HK-2 (cell line): ENCODE results near the gene NPIPA3.
"Not testable (repeated sequence)": the region's sequence is repeated elsewhere in the genome, so short reads cannot be mapped to it uniquely, and the experiment has no call there.

Experiments
- DNase-seq: peaks from one replicate; pipeline ENCODE4 v3.0.0-alpha.2; 2018; ENCODE audit not compliant: unreplicated experiment

NPIPA3 gene

DNA sequence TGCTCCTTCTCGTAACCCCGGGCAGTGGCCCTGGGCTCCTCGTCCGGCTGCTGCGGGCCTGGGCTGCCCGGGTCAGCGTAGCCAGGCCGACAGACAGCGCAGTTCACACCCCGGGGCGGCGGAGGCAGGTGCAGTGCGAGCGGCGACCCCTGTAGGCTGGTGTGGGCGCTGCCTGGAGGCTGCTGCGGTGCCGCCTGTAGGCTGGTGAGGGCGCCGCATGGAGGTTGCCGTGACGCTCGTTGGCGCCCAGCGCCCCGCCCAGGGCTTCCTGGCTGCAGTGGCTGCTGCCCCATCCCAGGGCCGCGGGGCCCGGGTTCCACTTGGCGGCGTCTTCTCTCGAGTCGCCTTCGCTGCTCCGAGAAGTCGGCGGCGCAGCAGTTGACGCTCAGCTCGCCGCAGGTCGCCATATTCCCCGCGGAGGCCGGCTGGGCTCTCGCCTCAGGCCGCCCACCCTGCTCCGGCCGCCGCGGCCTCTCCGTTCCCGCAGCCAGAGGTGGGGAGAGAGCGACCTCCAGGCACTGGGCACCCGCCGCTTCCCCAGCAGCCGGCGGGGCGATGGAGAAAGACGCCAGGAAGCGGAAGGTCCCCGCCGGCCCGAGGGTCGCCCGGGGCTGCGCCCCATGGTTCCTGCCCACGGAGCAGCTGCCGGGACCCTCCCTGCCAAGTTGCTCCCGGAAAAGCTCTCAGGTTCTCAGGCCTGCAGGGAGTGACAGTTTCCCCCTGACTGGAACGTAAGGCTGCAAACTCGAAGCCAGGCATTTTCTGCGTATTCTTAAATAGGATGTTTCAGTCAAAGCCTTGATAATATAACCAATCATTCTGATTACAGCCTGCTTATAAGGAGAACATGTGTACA lies 39.3 kb downstream of the NPIPA3 start, which contains the start of gene NPIPA2:
TSS of gene NPIPA2 (plus strand) at position 261 of the 856 bp plus-strand sequence. CDS start 5,533 bp downstream, outside the sequence.
- DNase-seq = not testable (repeated sequence)

DNA sequence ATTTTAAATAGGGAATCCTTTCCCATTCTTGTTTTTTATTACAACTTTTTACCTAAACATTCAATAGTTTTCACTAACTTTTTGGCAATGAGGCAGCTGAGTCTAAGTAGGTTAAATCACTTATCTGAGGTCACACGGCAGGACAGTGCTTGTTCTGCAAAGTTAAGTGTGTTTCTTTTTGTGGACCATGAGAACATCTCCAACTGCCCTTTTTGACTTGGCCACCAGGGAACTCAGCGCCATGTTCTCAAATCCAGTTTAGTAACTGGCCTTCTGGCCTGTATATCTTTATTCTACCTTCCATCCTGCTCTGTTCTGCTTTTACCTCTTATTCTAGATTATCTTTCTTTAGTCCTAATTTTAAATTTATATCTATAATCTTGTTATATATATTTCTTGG lies 70.4 kb downstream of the NPIPA3 start:
- not testable (repeated sequence) for DNase-seq

DNA sequence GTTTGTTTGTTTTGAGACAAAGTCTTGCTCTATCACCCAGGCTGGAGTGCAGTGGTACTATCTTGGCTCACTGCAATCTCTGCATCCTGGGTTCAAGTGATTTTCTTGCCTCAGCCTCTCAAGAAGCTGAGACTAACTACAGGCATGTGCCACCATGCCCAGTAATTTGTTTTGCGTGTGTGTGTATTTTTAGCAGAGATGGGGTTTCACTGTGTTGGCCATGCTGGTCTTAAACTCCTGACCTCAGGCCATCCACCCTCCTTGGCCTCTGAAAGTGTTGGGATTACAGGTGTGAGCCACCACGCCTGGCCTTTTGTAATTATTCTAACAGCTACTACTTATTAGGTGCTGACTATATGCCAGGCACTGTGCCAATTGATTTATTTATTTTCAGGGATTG lies 72.4 kb downstream of the NPIPA3 start:
- DNase-seq = not testable (repeated sequence)
